Cardiac fibroblast (primary cell): ENCODE data around the gene NRM.
A peak's percentile ranks its signal among the peaks of the same experiment; 100 is the strongest.
"Not testable (repeated sequence)": the region's sequence is repeated elsewhere in the genome, so short reads cannot be mapped to it uniquely, and the experiment has no call there.

Experiments
- DNase-seq, 2 donors: peaks; one replicate each; pipeline versions ENCODE4 v3.0.0 to v3.0.0-alpha.2; 2010; ENCODE audit warnings: low read depth in 2 of 2
- H3K4me3 ChIP-seq, 2 donors: replicated peaks in 1 of 2; 1 replicate in 1 of 2; 2 replicates in 1 of 2; pipeline ENCODE4 v1.5.1; 2011; ENCODE audit warnings: low read depth in 2 of 2, low read length in 2 of 2, mild to moderate bottlenecking in 2 of 2, moderate library complexity in 1 of 2
- TF ChIP-seq, protein P1 (sequence below): IDR thresholded peaks from one replicate; pipeline ENCODE4 v1.5.1; 2011; ENCODE audit warnings: low read depth, mild to moderate bottlenecking, low read length, inconsistent platforms

Gene NRM

DNA sequence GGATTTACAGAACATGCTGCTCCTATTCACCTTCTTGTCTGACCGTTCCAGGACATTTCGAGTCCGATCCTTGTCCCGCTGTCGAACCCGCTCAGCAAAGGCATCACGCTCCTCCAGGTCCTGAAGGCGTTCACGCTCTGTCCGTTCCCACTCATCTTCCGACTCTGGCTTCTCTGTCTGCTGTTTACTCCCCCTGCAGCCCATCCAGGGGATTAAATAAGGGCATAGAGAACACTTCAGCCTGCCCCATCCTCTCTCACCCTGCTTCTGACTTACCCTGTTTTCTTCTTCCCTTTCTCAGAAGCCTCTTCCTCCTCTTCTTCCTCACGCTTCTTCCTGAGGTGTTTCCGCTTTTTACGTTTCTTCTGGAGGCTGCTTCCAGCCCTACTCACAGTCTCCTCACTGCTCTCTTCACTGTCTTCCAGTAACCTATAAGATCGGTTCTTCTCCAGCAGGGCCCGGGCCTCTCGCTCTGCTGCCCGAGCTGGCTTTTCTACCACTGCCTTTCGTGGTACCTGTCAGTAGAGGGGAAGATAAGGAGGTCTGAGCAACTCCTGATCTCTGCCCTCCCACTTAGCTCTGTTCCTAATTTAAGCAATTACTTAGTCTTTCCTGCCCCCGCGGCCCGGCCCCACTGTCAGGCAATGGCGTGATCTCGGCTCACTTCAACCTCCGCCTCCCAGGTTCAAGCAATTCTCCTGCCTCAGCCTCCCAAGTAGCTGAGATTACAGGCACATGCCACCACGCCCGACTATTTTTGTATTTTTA, 19.8 kb downstream of the NRM start:
- TF ChIP-seq, protein P1, sequence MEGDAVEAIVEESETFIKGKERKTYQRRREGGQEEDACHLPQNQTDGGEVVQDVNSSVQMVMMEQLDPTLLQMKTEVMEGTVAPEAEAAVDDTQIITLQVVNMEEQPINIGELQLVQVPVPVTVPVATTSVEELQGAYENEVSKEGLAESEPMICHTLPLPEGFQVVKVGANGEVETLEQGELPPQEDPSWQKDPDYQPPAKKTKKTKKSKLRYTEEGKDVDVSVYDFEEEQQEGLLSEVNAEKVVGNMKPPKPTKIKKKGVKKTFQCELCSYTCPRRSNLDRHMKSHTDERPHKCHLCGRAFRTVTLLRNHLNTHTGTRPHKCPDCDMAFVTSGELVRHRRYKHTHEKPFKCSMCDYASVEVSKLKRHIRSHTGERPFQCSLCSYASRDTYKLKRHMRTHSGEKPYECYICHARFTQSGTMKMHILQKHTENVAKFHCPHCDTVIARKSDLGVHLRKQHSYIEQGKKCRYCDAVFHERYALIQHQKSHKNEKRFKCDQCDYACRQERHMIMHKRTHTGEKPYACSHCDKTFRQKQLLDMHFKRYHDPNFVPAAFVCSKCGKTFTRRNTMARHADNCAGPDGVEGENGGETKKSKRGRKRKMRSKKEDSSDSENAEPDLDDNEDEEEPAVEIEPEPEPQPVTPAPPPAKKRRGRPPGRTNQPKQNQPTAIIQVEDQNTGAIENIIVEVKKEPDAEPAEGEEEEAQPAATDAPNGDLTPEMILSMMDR = peak; percentile 36
- no peak for DNase-seq
- no peak overlapping the region for H3K4me3 ChIP-seq

DNA sequence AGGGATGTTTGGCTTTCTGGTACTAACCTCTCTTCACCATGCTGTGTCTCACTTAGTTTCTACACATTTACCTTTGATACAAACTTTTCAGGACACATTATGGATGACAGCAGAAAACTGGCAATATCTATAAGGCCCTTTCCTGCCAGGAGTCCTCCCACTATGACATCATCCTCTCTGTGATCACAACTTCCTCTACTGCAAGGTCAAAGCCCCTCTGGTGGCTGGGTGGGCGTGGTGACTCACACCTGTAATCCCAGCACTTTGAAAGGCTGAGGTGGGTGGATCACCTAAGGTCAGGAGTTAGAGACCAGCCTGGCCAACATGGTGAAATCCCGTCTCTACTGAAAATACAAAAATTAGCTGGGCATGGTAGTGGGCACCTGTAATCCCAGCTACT, 24.5 kb downstream of the NRM start:
- DNase-seq, H3K4me3 ChIP-seq: not testable (repeated sequence)

DNA sequence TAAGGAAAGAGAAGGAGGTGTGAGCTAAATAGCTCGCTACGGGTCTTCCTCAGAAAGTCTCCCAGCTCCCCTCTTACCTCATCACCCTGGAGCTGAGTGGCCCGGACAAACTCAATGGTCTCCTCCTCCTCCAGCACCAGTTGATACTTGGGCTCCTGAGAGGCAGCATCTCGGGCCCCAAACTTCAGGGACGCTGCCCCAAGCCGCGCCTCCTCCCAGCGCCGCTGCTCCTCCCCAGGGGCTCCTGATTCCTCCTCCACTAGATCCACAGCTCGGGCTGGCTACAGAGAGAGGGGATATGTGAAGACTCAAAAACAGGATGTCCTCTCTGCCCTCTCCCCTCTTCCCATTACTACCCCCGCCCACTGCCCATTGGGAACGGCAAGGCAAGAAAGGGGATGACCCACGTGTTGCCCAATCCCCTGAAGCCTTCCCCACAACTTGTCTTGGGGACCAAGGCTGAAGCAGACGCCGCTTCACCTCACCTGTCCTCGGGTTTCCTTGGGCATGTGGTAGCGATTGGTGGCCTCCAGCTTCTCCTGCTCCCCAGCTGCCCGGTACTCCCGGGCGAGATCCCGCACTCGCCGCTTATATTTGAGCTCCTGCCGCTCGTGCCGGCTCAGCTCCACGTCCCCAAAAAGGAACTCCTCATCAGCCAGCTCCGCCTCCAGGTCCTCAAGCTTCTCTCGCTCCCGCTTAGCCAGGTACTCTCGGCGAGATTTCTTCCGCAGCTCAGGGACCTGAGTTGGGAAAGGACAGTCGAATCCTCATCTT, 25.6 kb downstream of the NRM start:
- TF ChIP-seq, protein P1 = no peak
- H3K4me3 ChIP-seq = no peak overlapping the region
- no peak for DNase-seq

DNA sequence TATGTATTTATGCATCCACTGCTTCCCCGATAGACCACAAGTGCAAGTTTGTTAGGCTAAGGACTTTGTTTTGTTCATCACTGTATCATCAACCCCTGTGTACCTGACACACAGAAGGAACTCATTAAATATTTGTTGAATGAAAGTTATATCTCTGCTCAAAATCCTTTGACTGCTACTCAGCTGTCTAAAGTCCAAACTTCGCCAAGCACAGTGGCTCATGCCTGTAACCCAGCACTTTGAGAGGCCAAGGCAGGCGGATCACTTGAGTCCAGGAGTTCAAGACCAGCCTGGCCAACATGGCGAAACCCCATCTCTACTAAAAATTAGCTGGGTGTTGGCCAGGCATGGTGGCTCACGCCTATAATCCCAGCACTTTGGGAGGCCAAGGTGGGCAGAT, 32.9 kb downstream of the NRM start:
- not testable (repeated sequence) for H3K4me3 ChIP-seq

DNA sequence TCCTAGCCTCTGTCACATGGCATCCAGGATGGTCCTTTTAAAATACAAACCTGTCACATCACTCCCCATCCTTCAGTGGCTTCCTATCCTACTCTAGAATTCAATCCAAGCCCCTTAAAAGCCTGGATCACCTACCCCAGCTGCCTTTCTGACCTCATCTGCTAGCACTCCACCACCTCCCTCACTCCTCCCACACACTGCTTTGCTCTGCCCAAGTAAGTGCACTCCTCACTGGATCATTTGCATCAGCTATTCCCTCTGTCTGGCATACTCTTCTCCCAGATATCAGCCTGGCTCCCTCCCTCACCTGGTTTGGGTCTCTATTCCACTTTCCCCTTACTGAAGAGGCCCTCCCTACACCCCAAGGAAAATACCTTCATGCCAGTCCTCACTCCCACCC, 33.3 kb downstream of the NRM start:
- TF ChIP-seq, protein P1 = no peak
- no peak for DNase-seq
- H3K4me3 ChIP-seq = no peak overlapping the region

More for the DNA sequence above, 32.9 kb downstream of the NRM start:
- DNase-seq = not testable (repeated sequence)

DNA sequence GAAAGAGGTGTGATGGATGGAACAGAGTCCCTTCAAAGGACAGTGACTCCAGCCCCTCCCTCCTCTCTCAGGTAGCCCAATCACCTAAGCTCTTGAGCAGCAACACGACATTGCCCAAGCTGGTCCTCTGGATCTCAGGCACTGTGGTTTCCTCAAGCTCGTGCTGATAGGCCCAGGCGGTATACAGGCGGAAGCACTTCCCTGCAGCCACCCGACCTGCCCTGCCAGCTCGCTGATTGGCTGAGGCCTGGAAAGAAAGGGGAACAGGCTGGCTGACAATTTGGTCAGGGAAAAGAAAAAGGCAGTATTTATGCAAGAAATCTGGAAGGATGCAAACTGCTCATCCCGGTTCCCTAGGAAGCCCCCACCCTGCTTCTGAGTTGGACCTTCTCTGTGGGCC, 34.3 kb downstream of the NRM start:
- TF ChIP-seq, protein P1 = no peak
- H3K4me3 ChIP-seq = no peak overlapping the region
- no peak for DNase-seq

DNA sequence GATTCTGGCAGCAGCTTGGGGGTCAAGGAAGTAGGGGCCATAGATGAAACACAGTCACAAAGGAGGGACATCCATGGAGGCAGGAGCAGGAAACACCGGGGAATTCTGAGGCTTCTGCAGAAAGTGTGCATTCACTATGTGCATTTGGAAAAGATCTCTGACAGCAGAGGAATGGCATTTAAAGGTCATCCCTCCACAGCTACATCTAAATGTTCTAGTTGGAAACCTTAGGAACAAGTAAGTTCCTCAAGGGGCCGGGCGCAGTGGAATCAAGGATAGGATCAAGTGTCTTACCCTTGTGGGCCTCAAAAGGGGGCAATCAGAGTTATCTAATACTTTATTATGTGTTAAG, 35.1 kb downstream of the NRM start:
- DNase-seq = no peak
- no peak overlapping the region for H3K4me3 ChIP-seq
- TF ChIP-seq, protein P1 = no peak
